GM19467 (cell line): ENCODE results near the gene PYCARD.

ENCODE experiments used
- ATAC-seq: cut with Tn5 transposase; IDR thresholded peaks from one replicate; pipeline ENCODE4 v1.9.1; 2021; ENCODE audit warnings: mild to moderate bottlenecking, moderate library complexity; ENCODE audit not compliant: unreplicated experiment

Gene PYCARD

DNA sequence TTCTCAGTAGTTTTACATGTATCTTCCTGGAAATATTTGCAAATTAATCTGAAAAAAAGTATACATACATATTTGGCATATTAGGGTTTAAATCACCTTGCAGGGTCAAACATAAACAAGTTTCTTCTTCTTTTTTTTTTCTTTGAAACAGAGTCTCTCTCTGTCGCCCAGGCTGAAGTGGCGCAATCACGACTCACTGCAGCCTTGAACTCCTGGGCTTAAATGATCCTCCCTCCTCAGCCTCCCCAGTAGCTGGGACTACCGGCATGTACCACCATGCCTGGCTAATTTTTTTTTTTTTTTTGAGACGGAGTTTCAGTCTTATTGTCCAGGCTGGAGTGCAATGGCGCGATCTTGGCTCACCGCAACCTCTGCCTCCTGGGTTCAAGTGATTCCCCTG is 35.2 kb downstream of the PYCARD start:
- no peak for ATAC-seq

GRCh38 chr16:31157136-31157535 is 45.4 kb downstream of the PYCARD start:
- no peak for ATAC-seq
